ENCODE data around the gene NR6A1.

NR6A1 gene

DNA sequence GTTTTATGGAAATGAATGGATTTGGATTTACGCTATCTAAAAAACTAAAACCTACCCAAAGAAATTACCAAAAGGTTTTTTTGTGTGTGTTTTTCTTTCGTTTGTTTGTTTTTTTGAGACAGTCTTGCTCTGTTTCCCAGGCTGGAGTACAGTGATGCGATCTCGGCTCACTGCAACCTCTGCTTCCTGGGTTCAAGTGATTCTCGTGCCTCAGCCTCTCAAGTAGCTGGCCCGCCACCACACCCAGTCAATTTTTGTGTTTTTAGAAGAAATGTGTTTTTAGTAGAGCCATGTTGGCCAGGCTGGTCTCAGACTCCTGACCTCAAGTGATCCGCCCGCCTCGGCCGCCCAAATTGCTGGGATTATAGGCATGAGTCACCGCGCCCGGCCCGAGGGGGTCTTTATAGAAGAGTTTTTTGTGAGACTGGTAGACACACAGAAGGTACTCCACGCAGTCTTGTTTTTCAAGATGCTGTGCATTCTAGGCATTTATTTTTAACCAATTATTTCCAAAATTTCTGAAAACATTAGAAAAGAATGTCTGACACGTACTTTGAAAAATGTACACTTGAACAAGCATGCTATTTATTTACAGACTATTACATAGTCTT, 75.7 kb downstream of the NR6A1 start:
- Histone ChIP-seq H3K4me2 (ENCODE audit: low read length, poor library complexity, severe bottlenecking) (peak overlapping the region; percentile 34), H2AK5ac (ENCODE audit: low read length, severe bottlenecking) (no peak overlapping the region), H4K91ac (ENCODE audit: low read length) (no peak overlapping the region), H3K36me3 (ENCODE audit: control insufficient read depth in 1 of 2, insufficient read depth in 2 of 2, low read depth in 1 of 2, low read length in 2 of 2) (peaks cover 0 to 5% of the 10 kb centered on the region in 2 experiments), H2AFZ (ENCODE audit: low read depth, low read length) (no peak overlapping the region), H2BK12ac (ENCODE audit: low read length in 2 of 2) (no peak overlapping the region), H3K4me3 (ENCODE audit: insufficient read depth in 1 of 2, low read depth in 1 of 2, low read length in 2 of 2) (no peak overlapping the region), H3K27me3 (ENCODE audit: control insufficient read depth in 1 of 2, insufficient read depth in 1 of 2, low read length in 2 of 2) (no peaks in the 10 kb centered on the region), H2BK120ac (ENCODE audit: low read depth, low read length) (peak overlapping the region; percentile 34), H3K27ac (ENCODE audit: low read length, poor library complexity, severe bottlenecking) (peak overlapping the region; percentile 75), H3K18ac (ENCODE audit: low read depth in 1 of 2, low read length in 2 of 2) (peak overlapping the region in 1 of 2 experiments; percentile 43), H3K23ac (ENCODE audit: low read length in 2 of 2) (no peak overlapping the region), H3K4me1 (ENCODE audit: control insufficient read depth, insufficient read depth, low read depth, low read length) (peaks cover 15% of the 10 kb centered on the region), H3K9ac (ENCODE audit: low read length) (no peak overlapping the region), H3K14ac (ENCODE audit: low read length in 2 of 2) (no peak overlapping the region), H3K4ac (ENCODE audit: low read depth in 1 of 2, low read length in 2 of 2) (no peak overlapping the region), H2BK5ac (ENCODE audit: low read depth, low read length, poor library complexity, severe bottlenecking) (peak overlapping the region; percentile 0), H3K9me3 (ENCODE audit: control insufficient read depth, low read length) (no peaks in the 10 kb centered on the region), H4K8ac (ENCODE audit: low read length) (peak overlapping the region; percentile 77), H3K79me1 (replicated peaks; ENCODE audit: low read length, poor library complexity, severe bottlenecking) (peaks cover 14% of the 10 kb centered on the region), H2BK15ac (ENCODE audit: low read depth, poor library complexity, severe bottlenecking) (peak overlapping the region; percentile 67)
- WGBS: 4% methylated on average over 12 of the region's 16 CpGs
- DNase-seq: peak; percentile 70

DNA sequence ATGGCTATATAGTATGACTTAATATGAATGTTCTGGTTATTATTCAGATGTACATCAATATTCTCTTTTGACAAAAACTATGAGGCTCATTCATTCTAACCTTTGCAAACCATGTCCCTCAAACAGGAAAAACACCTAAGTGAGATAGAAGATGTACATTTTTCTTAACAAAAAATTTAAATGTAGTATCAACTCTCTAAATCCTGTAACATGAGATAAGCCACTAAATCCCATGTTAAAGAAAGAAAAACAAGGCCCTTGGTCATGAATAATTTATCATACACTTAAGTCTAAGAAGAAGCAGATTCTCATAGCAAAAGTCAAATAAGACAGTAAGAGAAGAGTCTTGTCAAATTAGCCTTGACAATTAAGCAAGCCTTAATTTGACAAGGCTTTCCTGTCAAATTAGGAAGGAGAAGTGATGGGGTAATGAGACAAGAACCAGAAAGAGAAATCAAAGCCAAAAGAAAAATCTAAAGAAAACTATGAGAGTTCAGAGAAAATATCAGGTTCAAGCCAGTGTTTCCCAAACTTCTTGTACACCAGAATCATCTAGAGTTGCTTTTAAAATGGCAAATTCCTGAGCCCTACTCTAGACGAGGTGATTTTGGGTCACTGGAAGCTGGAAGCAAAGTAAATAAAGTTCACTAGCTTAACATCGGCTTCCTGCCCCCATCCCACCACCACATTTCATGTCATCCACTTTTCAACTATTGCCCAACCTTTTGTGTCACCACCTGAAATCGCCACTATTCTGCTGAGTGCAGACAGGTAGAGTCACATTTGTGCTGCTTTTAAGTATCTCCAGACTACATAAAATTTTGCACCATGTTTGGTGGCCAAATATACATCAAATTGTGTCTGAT, 76.5 kb downstream of the NR6A1 start:
- H2BK12ac ChIP-seq (ENCODE audit: low read length in 2 of 2): peak overlapping the region in 1 of 2 experiments; percentile 28
- no peak overlapping the region for H3K4ac ChIP-seq (ENCODE audit: low read depth in 1 of 2, low read length in 2 of 2)
- peak overlapping the region; percentile 3 for H2AK5ac ChIP-seq (ENCODE audit: low read length, severe bottlenecking)
- peak overlapping the region; percentile 68 for H4K91ac ChIP-seq (ENCODE audit: low read length)
- no peaks in the 10 kb centered on the region for H3K9me3 ChIP-seq (ENCODE audit: control insufficient read depth, low read length)
- WGBS: 47% methylated on average over 3 of the region's 3 CpGs
- DNase-seq: peak; percentile 18
- H3K23ac ChIP-seq (ENCODE audit: low read length in 2 of 2): no peak overlapping the region
- H3K4me3 ChIP-seq (ENCODE audit: insufficient read depth in 1 of 2, low read depth in 1 of 2, low read length in 2 of 2): no peak overlapping the region
- H2AFZ ChIP-seq (ENCODE audit: low read depth, low read length): no peak overlapping the region
- H3K36me3 ChIP-seq (ENCODE audit: control insufficient read depth in 1 of 2, insufficient read depth in 2 of 2, low read depth in 1 of 2, low read length in 2 of 2): peaks cover 0 to 5% of the 10 kb centered on the region in 2 experiments
- H3K4me1 ChIP-seq (ENCODE audit: control insufficient read depth, insufficient read depth, low read depth, low read length): peaks cover 15% of the 10 kb centered on the region
- H3K18ac ChIP-seq (ENCODE audit: low read depth in 1 of 2, low read length in 2 of 2): peak overlapping the region in 1 of 2 experiments; percentile 19
- H3K4me2 ChIP-seq (ENCODE audit: low read length, poor library complexity, severe bottlenecking): no peak overlapping the region
- H3K14ac ChIP-seq (ENCODE audit: low read length in 2 of 2): no peak overlapping the region
- H3K9ac ChIP-seq (ENCODE audit: low read length): no peak overlapping the region
- H3K79me1 ChIP-seq (replicated peaks; ENCODE audit: low read length, poor library complexity, severe bottlenecking): peaks cover 10% of the 10 kb centered on the region
- no peak overlapping the region for H2BK15ac ChIP-seq (ENCODE audit: low read depth, poor library complexity, severe bottlenecking)
- no peak overlapping the region for H4K8ac ChIP-seq (ENCODE audit: low read length)
- no peaks in the 10 kb centered on the region for H3K27me3 ChIP-seq (ENCODE audit: control insufficient read depth in 1 of 2, insufficient read depth in 1 of 2, low read length in 2 of 2)
- peak overlapping the region; percentile 75 for H3K27ac ChIP-seq (ENCODE audit: low read length, poor library complexity, severe bottlenecking)
- no peak overlapping the region for H2BK120ac ChIP-seq (ENCODE audit: low read depth, low read length)
- peak overlapping the region; percentile 0 for H2BK5ac ChIP-seq (ENCODE audit: low read depth, low read length, poor library complexity, severe bottlenecking)

DNA sequence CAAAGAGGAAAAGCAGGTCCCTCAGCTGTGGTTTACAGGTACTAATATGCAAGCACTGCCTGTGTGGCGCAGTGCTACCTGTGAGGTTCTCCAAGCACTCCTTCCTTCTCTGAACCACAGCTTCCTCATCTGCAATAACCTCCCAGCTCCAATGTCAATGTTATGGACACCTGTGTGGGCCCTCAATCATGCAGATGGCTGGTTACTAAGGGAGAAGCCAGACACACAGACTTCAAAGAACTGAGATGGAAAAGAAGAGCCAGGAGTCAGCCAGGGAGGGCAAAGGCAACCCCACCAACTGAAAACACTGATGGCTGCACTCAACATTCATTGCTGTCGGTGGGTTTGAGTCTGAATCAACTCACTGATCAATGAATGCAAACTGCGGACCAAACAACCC, 77.7 kb downstream of the NR6A1 start:
- Histone ChIP-seq H2BK15ac (ENCODE audit: low read depth, poor library complexity, severe bottlenecking) (no peak overlapping the region), H2BK12ac (ENCODE audit: low read length in 2 of 2) (no peak overlapping the region), H3K18ac (ENCODE audit: low read depth in 1 of 2, low read length in 2 of 2) (no peak overlapping the region), H3K9ac (ENCODE audit: low read length) (no peak overlapping the region), H3K27me3 (ENCODE audit: control insufficient read depth in 1 of 2, insufficient read depth in 1 of 2, low read length in 2 of 2) (no peaks in the 10 kb centered on the region), H2AFZ (ENCODE audit: low read depth, low read length) (no peak overlapping the region), H2AK5ac (ENCODE audit: low read length, severe bottlenecking) (peak overlapping the region; percentile 98), H2BK120ac (ENCODE audit: low read depth, low read length) (no peak overlapping the region), H3K4ac (ENCODE audit: low read depth in 1 of 2, low read length in 2 of 2) (peak overlapping the region in 1 of 2 experiments; percentile 2), H3K79me1 (replicated peaks; ENCODE audit: low read length, poor library complexity, severe bottlenecking) (peaks cover 7% of the 10 kb centered on the region), H3K23ac (ENCODE audit: low read length in 2 of 2) (no peak overlapping the region), H3K4me2 (ENCODE audit: low read length, poor library complexity, severe bottlenecking) (no peak overlapping the region), H3K4me3 (ENCODE audit: insufficient read depth in 1 of 2, low read depth in 1 of 2, low read length in 2 of 2) (no peak overlapping the region), H3K14ac (ENCODE audit: low read length in 2 of 2) (no peak overlapping the region), H2BK5ac (ENCODE audit: low read depth, low read length, poor library complexity, severe bottlenecking) (no peak overlapping the region), H3K9me3 (ENCODE audit: control insufficient read depth, low read length) (no peaks in the 10 kb centered on the region), H3K36me3 (ENCODE audit: control insufficient read depth in 1 of 2, insufficient read depth in 2 of 2, low read depth in 1 of 2, low read length in 2 of 2) (peaks cover 0 to 5% of the 10 kb centered on the region in 2 experiments), H4K8ac (ENCODE audit: low read length) (peak overlapping the region; percentile 54), H3K27ac (ENCODE audit: low read length, poor library complexity, severe bottlenecking) (peak overlapping the region; percentile 57), H3K4me1 (ENCODE audit: control insufficient read depth, insufficient read depth, low read depth, low read length) (peaks cover 15% of the 10 kb centered on the region), H4K91ac (ENCODE audit: low read length) (peak overlapping the region; percentile 68)
- DNase-seq: no peak
- WGBS: 87% methylated on average over 3 of the region's 3 CpGs

DNA sequence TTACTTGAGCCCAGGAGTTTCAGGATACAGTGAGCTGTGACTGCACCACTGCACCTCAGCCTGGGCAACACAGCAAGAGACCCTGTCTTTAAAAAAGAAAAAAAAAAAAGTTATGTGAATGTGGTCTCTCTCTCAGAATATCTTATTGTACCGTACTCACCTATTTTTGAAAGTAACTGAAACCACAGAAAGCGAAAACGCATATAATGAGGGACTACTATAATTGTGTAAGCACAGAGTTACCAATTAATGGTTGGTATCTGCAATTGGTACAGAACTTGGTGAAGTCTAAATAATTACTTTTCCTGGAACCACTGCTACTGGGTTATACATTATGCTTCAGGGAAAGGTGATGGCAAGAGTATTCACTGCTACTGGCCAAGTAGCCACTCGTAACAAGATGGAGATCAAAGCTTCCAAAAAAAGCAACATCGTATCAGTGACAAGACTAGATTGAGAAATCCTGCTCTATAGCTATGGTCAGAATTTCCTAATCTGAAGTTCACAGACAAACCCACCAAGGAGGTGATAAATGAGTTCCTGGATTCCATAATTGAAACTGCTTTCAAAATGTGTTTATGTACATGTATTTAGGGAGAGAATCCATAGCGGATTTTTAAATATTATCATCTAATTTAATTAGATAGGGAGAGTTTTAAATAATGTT, 82.7 kb downstream of the NR6A1 start:
- Histone ChIP-seq H4K8ac (ENCODE audit: low read length) (no peak overlapping the region), H2BK15ac (ENCODE audit: low read depth, poor library complexity, severe bottlenecking) (no peak overlapping the region), H2BK12ac (ENCODE audit: low read length in 2 of 2) (no peak overlapping the region), H3K14ac (ENCODE audit: low read length in 2 of 2) (no peak overlapping the region), H4K91ac (ENCODE audit: low read length) (no peak overlapping the region), H3K4ac (ENCODE audit: low read depth in 1 of 2, low read length in 2 of 2) (no peak overlapping the region), H3K18ac (ENCODE audit: low read depth in 1 of 2, low read length in 2 of 2) (no peak overlapping the region), H2BK120ac (ENCODE audit: low read depth, low read length) (no peak overlapping the region), H3K4me3 (ENCODE audit: insufficient read depth in 1 of 2, low read depth in 1 of 2, low read length in 2 of 2) (no peak overlapping the region), H3K27me3 (ENCODE audit: control insufficient read depth in 1 of 2, insufficient read depth in 1 of 2, low read length in 2 of 2) (no peaks in the 10 kb centered on the region), H3K4me2 (ENCODE audit: low read length, poor library complexity, severe bottlenecking) (no peak overlapping the region), H2AFZ (ENCODE audit: low read depth, low read length) (no peak overlapping the region), H3K4me1 (ENCODE audit: control insufficient read depth, insufficient read depth, low read depth, low read length) (peaks cover 6% of the 10 kb centered on the region), H2BK5ac (ENCODE audit: low read depth, low read length, poor library complexity, severe bottlenecking) (no peak overlapping the region), H3K27ac (ENCODE audit: low read length, poor library complexity, severe bottlenecking) (no peak overlapping the region), H3K9ac (ENCODE audit: low read length) (no peak overlapping the region), H3K36me3 (ENCODE audit: control insufficient read depth in 1 of 2, insufficient read depth in 2 of 2, low read depth in 1 of 2, low read length in 2 of 2) (peaks cover 0 to 14% of the 10 kb centered on the region in 2 experiments), H2AK5ac (ENCODE audit: low read length, severe bottlenecking) (no peak overlapping the region), H3K79me1 (replicated peaks; ENCODE audit: low read length, poor library complexity, severe bottlenecking) (peaks cover 25% of the 10 kb centered on the region), H3K23ac (ENCODE audit: low read length in 2 of 2) (no peak overlapping the region), H3K9me3 (ENCODE audit: control insufficient read depth, low read length) (no peaks in the 10 kb centered on the region)
- DNase-seq: no peak
- 91% methylated on average over 4 of the region's 6 CpGs for WGBS
